Measurements from ENCODE around the gene SPINT1. TPM values are rescaled to one million over a fixed set of nuclear protein-coding genes. Genes with fewer than 3 reads are reported as not detected.

The SPINT1 gene
- total RNA-seq: 0.37 and 0.66 TPM in 2 replicates

DNA sequence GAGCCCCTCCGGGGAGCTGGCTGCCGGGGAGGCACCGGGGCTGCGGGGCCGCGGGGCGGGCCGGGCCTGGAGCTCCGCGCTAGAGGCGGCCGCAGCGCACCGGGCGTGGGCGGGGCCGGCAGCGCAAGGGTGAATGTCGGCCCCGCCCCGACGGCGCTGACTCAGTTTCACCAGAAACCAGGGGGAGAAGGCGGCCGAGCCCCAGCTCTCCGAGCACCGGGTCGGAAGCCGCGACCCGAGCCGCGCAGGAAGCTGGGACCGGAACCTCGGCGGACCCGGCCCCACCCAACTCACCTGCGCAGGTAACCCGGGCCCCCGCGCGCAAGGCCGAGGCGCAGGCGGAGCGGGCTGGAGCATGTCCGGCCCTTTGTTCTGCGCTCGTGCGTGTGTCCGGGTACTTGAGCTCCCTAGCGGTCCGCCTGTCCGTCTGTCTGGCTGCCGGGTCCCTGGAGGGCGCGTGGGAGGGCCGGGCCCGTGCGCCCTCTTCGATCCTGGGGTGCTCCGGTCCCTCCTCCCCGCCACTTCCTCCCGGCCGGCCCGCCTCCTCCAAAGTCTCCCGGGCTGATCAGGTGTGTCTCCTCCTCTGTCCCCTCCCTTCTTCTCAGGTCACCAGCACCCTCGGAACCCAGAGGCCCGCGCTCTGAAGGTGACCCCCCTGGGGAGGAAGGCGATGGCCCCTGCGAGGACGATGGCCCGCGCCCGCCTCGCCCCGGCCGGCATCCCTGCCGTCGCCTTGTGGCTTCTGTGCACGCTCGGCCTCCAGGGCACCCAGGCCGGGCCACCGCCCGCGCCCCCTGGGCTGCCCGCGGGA, at the start of gene SPINT1:
TSS of gene SPINT1 (plus strand) at position 164 of the 811 bp plus-strand sequence. CDS start at position 671, 507 bp downstream.

DNA sequence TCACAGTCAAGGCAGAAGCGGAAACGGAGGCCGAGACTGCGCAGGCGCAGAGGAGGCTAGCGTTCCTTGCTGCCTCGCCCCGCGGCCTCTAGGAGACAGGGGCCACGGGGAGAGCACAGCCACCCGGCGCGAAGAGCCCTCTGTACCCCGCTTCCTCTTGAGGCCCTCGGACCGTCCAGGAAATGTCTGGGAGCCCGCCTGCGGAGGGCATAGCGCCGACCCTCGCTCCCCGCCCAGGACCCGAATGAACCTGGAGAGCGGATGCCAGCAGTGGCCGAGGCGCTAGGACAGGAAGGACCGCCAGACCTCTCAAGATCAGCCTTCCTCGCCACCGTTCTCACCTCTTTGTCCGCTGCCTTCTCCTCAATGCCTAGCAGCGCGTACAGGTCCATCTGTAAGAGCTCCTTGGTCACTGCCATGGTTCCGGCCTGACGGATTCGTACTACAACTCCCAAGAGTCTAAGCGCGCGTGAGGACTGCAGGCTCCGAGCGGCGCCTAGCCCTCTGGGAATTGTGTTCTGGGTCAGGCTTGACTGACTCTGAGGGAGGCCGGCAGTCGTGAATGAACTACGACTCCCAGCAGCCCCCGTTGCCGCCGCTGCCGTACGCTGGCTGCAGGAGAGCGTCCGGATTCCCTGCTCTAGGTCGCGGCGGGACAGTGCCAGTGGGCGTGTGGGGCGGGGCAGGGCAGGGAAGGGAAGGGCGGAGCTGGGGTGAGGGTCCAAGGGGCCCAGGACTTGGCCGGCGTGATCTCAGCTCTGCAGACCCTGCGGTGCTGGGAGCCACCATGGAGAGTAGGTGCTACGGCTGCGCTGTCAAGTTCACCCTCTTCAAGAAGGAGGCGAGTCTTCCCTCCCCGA, 36.6 kb upstream of the SPINT1 start, which contains the start of the genes DNAJC17 and ZFYVE19:
TSS of gene DNAJC17 (minus strand) at position 446 of the 860 bp plus-strand sequence. CDS start at position 419, 27 bp downstream.
TSS of gene ZFYVE19 (plus strand) at position 62 of the 860 bp plus-strand sequence. CDS start at position 563, 501 bp downstream.

GRCh38 chr15:40828447-40829036, 15.3 kb upstream of the SPINT1 start, which contains the start of gene PPP1R14D:
PPP1R14D (minus strand) TSS chr15:40828708; CDS start chr15:40828641, 67 bp downstream.

DNA sequence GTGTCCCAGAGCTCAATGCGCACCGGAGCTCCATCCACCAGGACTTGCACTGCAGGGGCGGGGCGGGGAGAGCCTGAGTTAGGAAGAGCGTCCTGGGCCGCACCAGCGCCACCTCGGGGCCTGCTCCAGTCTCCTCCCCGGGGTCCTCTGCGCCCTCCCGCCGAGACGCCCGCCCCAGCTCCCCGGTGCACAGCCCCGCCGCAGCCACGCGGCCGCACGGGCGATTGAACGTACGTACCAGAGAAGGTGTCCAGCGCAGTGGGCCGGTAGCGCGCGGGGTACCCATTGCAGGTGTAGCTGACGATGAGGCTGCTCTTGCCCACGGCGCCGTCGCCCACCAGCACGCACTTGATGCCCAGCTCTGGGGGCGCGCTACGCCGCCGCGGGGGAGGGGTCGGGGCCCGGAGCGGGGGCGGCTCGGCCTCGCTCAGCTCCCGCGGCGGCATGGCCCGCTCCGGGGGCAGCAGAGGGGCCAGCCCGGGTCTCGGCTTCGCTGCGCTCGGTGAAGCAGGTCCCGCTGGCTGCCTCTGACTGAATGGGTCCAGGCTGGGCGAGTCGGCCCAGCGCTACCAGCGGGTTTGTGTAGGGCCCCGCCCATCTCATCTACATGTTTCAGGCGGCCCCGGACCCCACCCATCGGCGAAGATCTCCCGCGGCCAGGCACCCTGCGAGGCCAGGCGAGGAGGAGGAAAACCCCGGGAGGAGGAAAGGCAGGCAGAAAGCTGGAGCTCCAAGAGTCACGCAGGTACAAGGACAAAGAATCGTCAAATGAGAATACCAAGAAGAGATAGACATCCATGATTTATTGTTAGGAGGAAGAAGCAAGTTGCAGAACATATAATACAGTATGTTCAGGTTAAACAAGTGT, 30.1 kb downstream of the SPINT1 start, which contains the start of gene RHOV:
TSS of gene RHOV (minus strand) at position 541 of the 868 bp plus-strand sequence. CDS start at position 446, 95 bp downstream.

GRCh38 chr15:40893733-40894680, 50.2 kb downstream of the SPINT1 start, which contains the start of gene VPS18:
VPS18 (plus strand) TSS chr15:40894450; CDS start chr15:40894769, 319 bp downstream.

Other genes starting within 250 kb of the SPINT1 start
- gene KNL1, start 249.8 kb upstream of the SPINT1 start, total RNA-seq: 11.1 and 43.8 TPM in 2 replicates
- 4.9 and 11.0 TPM in 2 replicates for gene RAD51, start 148.9 kb upstream of the SPINT1 start, total RNA-seq
- gene RMDN3, start 88.8 kb upstream of the SPINT1 start, total RNA-seq: 19.7 and 20.9 TPM in 2 replicates
- gene GCHFR, start 80.0 kb upstream of the SPINT1 start, total RNA-seq: 1.6 and 1.7 TPM in 2 replicates
- gene C15orf62, start 74.1 kb upstream of the SPINT1 start, total RNA-seq: not detected in 2 replicates
- 25.1 and 31.5 TPM in 2 replicates for gene ZFYVE19, start 37.0 kb upstream of the SPINT1 start, total RNA-seq
- 18.9 and 51.0 TPM in 2 replicates for gene DNAJC17, start 36.6 kb upstream of the SPINT1 start, total RNA-seq
- not detected in 2 replicates for gene PPP1R14D, start 15.3 kb upstream of the SPINT1 start, total RNA-seq
- gene RHOV, start 30.2 kb downstream of the SPINT1 start, total RNA-seq: not detected in 2 replicates
- 51.7 and 59.8 TPM in 2 replicates for gene VPS18, start 50.4 kb downstream of the SPINT1 start, total RNA-seq
- gene DLL4, start 85.3 kb downstream of the SPINT1 start, total RNA-seq: 0.12 and 0.66 TPM in 2 replicates
- gene CHAC1, start 109.4 kb downstream of the SPINT1 start, total RNA-seq: 36.5 and 49.2 TPM in 2 replicates